HepG2 (cell line): ENCODE results near the gene CTSZ. TPM values are rescaled to one million over a fixed set of nuclear protein-coding genes. Genes with fewer than 3 reads are reported as not detected.
A peak's percentile ranks its signal among the peaks of the same experiment; 100 is the strongest.

Experiments
- AHR ChIP-seq: IDR thresholded peaks from 2 replicates; pipeline ENCODE4 v1.6.1; 2018; ENCODE audit warnings: missing genetic modification reagents, missing compliant biosample characterization
- SRSF4 ChIP-seq: fragments of 200-400 bp; formaldehyde crosslinking; IDR thresholded peaks from one replicate; pipeline ENCODE4 v1.6.1; 2018; ENCODE audit warnings: mild to moderate bottlenecking, low read depth, low read length, moderate library complexity; ENCODE audit not compliant: poor library complexity, severe bottlenecking
- ZSCAN25 ChIP-seq: sonication (generic); formaldehyde crosslinking; IDR thresholded peaks from 2 replicates; pipeline ENCODE4 v1.8.0; 2022; ENCODE audit warnings: mild to moderate bottlenecking, missing genetic modification reagents
- polyA plus RNA-seq, 8 experiments: library from polyadenylated mRNA; depleted of rRNA in 3 of 8; stranded (reverse) in 7 of 8; unstranded in 1 of 8; fragments of >200 nt; fragmentation: Illumina TruSeq in 4 of 8; extraction: Trizol in 4 of 8; gene quantifications; 2 replicates each; pipeline versions ENCODE4 v1.2.1 to v1.2.3, GENCODE V29; 2011 to 2016; ENCODE audit warnings: low read depth in 4 of 8, missing spikeins in 1 of 8, mixed read lengths in 1 of 8; ENCODE audit not compliant: insufficient read depth in 1 of 8
- total RNA-seq, 5 experiments: library from RNA; depleted of rRNA; stranded (reverse); fragments of >200 nt; fragmentation: Illumina TruSeq; extraction: Trizol; gene quantifications; 2 replicates each; pipeline ENCODE4 v1.2.3, GENCODE V29; 2016; ENCODE audit warnings: low read depth in 1 of 5
- TF ChIP-seq, protein P1 (sequence below): sonication (generic); formaldehyde crosslinking; IDR thresholded peaks from 2 replicates; pipeline ENCODE4 v1.4.0; 2020; ENCODE audit warnings: missing genetic modification reagents, mild to moderate bottlenecking, borderline replicate concordance
- TF ChIP-seq, protein P2 (sequence below): sonication (generic); formaldehyde crosslinking; IDR thresholded peaks from 2 replicates; pipeline ENCODE4 v1.9.0; 2022; ENCODE audit warnings: missing genetic modification reagents, mild to moderate bottlenecking, borderline replicate concordance
- TF ChIP-seq, protein P3 (sequence below): sonication (generic); formaldehyde crosslinking; IDR thresholded peaks from 2 replicates; pipeline ENCODE4 v1.8.1; 2023; ENCODE audit warnings: mild to moderate bottlenecking, missing genetic modification reagents, borderline replicate concordance

Gene CTSZ
- total and polyA plus RNA-seq, 2 of the 13 experiments (the other 11 are each of a cell fraction or from before 2014, with no cell fraction given), result 0.33 TPM; not detected in 1

DNA sequence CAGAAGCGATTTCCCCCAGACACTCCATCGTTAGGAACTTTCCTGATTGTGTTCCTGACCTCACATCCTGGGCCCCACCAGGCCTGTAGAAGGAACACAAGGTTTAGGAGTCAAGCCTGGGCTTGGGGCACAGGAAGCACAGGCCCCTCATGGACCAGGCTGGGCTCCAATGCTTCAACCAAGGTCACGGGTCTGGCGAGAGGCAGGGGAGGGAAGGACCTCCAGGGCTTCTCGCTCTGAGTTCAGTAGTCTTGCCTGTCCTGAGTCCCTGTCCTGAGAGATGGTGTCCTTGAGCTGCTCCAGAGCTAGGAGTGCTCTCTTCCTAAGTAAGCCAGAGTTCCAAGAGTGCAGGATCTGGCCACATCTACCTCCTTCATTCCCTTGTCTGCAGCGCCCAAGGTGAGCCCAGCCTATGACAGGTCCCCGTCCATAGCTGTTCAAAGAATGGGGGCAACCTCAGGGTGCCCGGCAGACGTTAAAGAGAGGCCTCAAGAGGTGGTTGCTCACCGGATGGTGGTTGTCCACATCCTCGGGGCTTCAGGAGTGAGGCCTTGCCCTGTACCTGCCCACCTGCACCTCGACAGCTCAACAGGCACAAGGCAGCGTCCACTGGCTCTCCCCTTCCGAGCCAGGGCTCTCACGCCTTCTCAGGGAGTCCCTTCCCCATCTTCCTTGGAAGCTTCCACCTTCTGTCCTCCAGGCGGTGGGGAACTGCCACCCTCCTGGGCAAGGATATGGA is 10.6 kb upstream of the CTSZ start (continued):
- TF ChIP-seq, protein P1, sequence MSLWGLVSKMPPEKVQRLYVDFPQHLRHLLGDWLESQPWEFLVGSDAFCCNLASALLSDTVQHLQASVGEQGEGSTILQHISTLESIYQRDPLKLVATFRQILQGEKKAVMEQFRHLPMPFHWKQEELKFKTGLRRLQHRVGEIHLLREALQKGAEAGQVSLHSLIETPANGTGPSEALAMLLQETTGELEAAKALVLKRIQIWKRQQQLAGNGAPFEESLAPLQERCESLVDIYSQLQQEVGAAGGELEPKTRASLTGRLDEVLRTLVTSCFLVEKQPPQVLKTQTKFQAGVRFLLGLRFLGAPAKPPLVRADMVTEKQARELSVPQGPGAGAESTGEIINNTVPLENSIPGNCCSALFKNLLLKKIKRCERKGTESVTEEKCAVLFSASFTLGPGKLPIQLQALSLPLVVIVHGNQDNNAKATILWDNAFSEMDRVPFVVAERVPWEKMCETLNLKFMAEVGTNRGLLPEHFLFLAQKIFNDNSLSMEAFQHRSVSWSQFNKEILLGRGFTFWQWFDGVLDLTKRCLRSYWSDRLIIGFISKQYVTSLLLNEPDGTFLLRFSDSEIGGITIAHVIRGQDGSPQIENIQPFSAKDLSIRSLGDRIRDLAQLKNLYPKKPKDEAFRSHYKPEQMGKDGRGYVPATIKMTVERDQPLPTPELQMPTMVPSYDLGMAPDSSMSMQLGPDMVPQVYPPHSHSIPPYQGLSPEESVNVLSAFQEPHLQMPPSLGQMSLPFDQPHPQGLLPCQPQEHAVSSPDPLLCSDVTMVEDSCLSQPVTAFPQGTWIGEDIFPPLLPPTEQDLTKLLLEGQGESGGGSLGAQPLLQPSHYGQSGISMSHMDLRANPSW (CRISPR knock-in tag), result no peak; the same call in 1 of the 2 replicates
- TF ChIP-seq AHR (CRISPR knock-in tag), result no peak
- TF ChIP-seq, protein P2, sequence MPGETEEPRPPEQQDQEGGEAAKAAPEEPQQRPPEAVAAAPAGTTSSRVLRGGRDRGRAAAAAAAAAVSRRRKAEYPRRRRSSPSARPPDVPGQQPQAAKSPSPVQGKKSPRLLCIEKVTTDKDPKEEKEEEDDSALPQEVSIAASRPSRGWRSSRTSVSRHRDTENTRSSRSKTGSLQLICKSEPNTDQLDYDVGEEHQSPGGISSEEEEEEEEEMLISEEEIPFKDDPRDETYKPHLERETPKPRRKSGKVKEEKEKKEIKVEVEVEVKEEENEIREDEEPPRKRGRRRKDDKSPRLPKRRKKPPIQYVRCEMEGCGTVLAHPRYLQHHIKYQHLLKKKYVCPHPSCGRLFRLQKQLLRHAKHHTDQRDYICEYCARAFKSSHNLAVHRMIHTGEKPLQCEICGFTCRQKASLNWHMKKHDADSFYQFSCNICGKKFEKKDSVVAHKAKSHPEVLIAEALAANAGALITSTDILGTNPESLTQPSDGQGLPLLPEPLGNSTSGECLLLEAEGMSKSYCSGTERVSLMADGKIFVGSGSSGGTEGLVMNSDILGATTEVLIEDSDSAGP (CRISPR knock-in tag), result peak; percentile 12
- TF ChIP-seq, protein P3, sequence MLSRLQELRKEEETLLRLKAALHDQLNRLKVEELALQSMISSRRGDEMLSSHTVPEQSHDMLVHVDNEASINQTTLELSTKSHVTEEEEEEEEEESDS (CRISPR knock-in tag), result no peak
- no peak for TF ChIP-seq ZSCAN25
- TF ChIP-seq SRSF4, result no peak
